Effector memory CD4-positive, alpha-beta T cell (primary cell): ENCODE measurements around the gene ATP5MG.
A peak's percentile ranks its signal among the peaks of the same experiment; 100 is the strongest.
"Not testable (repeated sequence)": the region's sequence is repeated elsewhere in the genome, so short reads cannot be mapped to it uniquely, and the experiment has no call there.

Experiments
- DNase-seq, 3 donors: peaks; one replicate each; pipeline ENCODE4 v3.0.0-alpha.2; 2020
- H3K27ac ChIP-seq: 2 replicates; pipeline ENCODE4 v1.7.0; 2013; ENCODE audit warnings: mild to moderate bottlenecking, low read length, moderate library complexity; ENCODE audit not compliant: insufficient read depth, poor library complexity, severe bottlenecking
- H3K27me3 ChIP-seq: replicated peaks from 2 replicates; pipeline ENCODE4 v1.7.0; 2013; ENCODE audit warnings: mild to moderate bottlenecking, low read length; ENCODE audit not compliant: insufficient read depth, control insufficient read depth, poor library complexity, severe bottlenecking
- H3K36me3 ChIP-seq: 2 replicates; pipeline ENCODE4 v1.7.0; 2013; ENCODE audit warnings: mild to moderate bottlenecking, low read length, moderate library complexity; ENCODE audit not compliant: control insufficient read depth, insufficient read depth
- H3K4me1 ChIP-seq: 2 replicates; pipeline ENCODE4 v1.7.0; 2013; ENCODE audit warnings: low read length, mild to moderate bottlenecking; ENCODE audit not compliant: control insufficient read depth, insufficient read depth, poor library complexity, severe bottlenecking
- H3K4me3 ChIP-seq: 2 replicates; pipeline ENCODE4 v1.7.0; 2013; ENCODE audit warnings: low read length, low read depth, mild to moderate bottlenecking; ENCODE audit not compliant: insufficient read depth, poor library complexity, severe bottlenecking
- H3K9me3 ChIP-seq: 2 replicates; pipeline ENCODE4 v1.7.0; 2013; ENCODE audit warnings: mild to moderate bottlenecking, low read length, moderate library complexity; ENCODE audit not compliant: control insufficient read depth

ATP5MG gene

GRCh38 chr11:118402594-118402993, 1.2 kb downstream of the ATP5MG start:
- peaks cover 15% of the 10 kb centered on the region for H3K4me1 ChIP-seq
- peaks cover 14% of the 10 kb centered on the region for H3K36me3 ChIP-seq
- H3K27me3 ChIP-seq, H3K9me3 ChIP-seq, DNase-seq: not testable (repeated sequence)
- peak overlapping the region; percentile 87 for H3K4me3 ChIP-seq
- peak overlapping the region; percentile 90 for H3K27ac ChIP-seq

- Histone ChIP-seq H3K4me3 (no peak overlapping the region), H3K36me3 (peaks cover 29% of the 10 kb centered on the region), H3K4me1 (peaks cover 5% of the 10 kb centered on the region), H3K9me3 (no peaks in the 10 kb centered on the region), H3K27me3 (no peaks in the 10 kb centered on the region), H3K27ac (no peak overlapping the region)
- DNase-seq = no peak
These were observed 5.3 kb downstream of the ATP5MG start for GRCh38 chr11:118406599-118407166.

DNA sequence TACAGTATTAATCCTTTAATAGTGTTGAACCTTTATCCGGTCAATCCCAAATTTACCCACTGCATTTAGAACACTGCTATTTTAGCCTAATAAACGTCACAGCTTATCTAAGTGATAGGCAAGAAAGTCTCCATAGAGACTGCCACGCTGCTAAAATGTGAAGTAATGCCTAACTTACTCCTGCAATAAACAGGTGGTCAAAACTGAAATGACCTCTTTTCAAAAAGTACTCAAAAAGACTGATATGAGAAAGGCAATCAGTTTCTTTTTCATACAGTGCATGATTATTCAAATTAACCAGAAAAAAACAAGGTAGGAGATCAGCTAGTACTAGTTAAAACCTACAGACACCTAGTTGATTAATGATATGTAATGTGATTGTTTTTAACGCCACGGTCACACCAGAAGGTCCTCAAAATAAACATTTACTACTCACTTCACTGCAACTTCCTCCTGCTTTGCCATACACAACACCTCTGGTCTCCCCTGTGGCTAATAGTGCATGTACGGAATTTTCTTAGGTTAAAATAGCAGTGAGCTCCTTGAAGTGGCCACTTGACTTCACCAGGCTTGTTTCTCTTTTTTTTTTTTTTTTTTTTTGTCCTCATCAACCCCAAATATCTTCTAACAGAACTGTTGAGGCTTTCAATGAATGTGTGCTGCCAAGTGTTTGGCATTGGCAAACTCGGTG, 8.8 kb downstream of the ATP5MG start:
- Histone ChIP-seq H3K27ac (no peak overlapping the region), H3K27me3 (no peaks in the 10 kb centered on the region), H3K9me3 (no peaks in the 10 kb centered on the region), H3K36me3 (peaks cover 30% of the 10 kb centered on the region), H3K4me1 (no peaks in the 10 kb centered on the region), H3K4me3 (no peak overlapping the region)
- no peak for DNase-seq

DNA sequence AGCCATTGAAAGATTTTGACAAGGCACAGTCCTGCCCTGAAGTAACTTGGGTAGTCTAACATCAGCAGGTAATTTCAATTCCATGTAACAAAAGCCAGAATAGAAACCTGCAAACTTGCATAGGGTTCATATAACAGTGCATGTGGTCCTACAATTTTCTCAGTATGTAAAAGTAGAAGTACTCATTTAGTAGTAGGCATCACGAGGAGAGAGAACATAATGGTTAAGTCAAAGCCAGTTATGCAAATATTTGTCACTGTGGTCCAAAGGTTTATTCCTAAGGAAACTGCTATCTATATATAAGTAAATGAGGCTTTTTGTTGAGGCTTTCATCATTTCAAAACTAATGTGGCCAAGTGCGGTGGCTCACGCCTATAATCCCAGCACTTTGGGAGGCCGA, 10.1 kb downstream of the ATP5MG start:
- no peaks in the 10 kb centered on the region for H3K9me3 ChIP-seq
- no peak overlapping the region for H3K4me3 ChIP-seq

DNA sequence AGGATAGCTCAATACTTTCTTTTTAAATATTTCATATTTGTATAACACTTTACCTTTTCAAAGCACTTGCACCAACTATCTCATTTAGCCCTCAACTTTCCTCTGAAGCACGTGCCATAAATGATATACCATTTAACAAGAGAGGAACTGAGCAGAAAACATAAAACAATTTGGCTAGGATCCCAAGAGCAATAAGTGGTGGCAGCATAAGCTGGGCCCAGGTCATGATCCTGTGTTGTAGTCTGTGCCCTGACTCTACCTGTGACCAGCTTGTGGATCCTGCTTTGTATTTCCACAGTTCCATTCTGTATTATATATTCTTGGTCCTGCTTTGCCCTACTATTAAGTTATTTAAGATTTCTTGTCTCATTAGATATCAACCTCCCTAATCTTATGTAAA, 11.5 kb downstream of the ATP5MG start:
- Histone ChIP-seq H3K4me1 (no peaks in the 10 kb centered on the region), H3K4me3 (no peak overlapping the region), H3K27ac (no peak overlapping the region), H3K27me3 (no peaks in the 10 kb centered on the region), H3K36me3 (peaks cover 16% of the 10 kb centered on the region), H3K9me3 (no peaks in the 10 kb centered on the region)
- no peak for DNase-seq

More for the DNA sequence above, 10.1 kb downstream of the ATP5MG start:
- DNase-seq = no peak
- Histone ChIP-seq H3K36me3 (peaks cover 25% of the 10 kb centered on the region), H3K27me3 (no peaks in the 10 kb centered on the region), H3K4me1 (no peaks in the 10 kb centered on the region), H3K27ac (no peak overlapping the region)

GRCh38 chr11:118415062-118415738, 13.8 kb downstream of the ATP5MG start:
- no peak for DNase-seq
- Histone ChIP-seq H3K4me1 (no peaks in the 10 kb centered on the region), H3K4me3 (no peak overlapping the region), H3K27ac (no peak overlapping the region), H3K9me3 (no peaks in the 10 kb centered on the region), H3K27me3 (no peaks in the 10 kb centered on the region), H3K36me3 (peaks cover 6% of the 10 kb centered on the region)

GRCh38 chr11:118415739-118416068, 14.3 kb downstream of the ATP5MG start:
- DNase-seq = no peak
- H3K27ac ChIP-seq = no peak overlapping the region

DNA sequence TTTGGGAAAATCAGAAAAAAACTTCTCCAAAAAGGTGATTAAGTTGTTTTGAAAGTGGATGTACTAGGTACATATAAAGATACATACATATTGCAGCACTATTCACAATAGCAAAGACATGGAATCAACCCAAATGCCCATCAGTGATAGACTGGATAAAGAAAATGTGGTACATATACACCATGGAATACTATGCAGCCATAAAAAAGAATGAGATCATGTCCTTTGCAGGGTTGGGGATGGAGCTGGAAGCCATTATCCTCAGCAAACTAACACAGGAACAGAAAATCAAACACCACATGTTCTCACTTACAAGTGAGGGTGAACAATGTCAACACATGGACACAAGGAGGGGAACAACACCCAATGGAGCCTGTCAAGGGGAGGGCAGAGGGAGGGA, 15.5 kb downstream of the ATP5MG start:
- H3K27ac ChIP-seq, H3K27me3 ChIP-seq, H3K4me1 ChIP-seq, H3K9me3 ChIP-seq, H3K36me3 ChIP-seq, DNase-seq, H3K4me3 ChIP-seq: not testable (repeated sequence)

More at GRCh38 chr11:118415739-118416068, 14.3 kb downstream of the ATP5MG start:
- no peaks in the 10 kb centered on the region for H3K4me1 ChIP-seq
- H3K27me3 ChIP-seq = no peaks in the 10 kb centered on the region
- H3K36me3 ChIP-seq = peaks cover 3% of the 10 kb centered on the region
- no peak overlapping the region for H3K4me3 ChIP-seq
- H3K9me3 ChIP-seq = no peaks in the 10 kb centered on the region

DNA sequence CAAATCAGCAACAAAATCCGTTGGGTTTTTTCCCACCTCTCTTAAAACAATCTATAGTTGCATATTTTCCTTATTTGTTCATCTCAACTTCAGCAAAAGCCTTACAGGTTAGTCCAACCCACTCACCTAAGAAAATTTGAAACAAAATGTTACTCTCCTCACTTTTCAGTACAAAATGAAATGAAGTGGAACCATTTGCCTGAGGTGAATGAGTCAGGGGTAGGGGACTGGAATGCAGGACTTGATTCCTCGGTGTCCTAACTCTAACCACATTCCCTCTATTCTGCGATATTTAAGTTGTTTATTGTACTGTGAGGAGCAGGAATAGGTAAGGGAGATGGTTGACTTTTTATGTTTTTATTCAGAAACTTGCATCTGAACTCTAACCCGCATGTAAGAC, 16.4 kb downstream of the ATP5MG start:
- Histone ChIP-seq H3K4me3 (no peak overlapping the region), H3K9me3 (no peaks in the 10 kb centered on the region), H3K36me3 (peaks cover 3% of the 10 kb centered on the region), H3K27me3 (no peaks in the 10 kb centered on the region), H3K4me1 (no peaks in the 10 kb centered on the region), H3K27ac (no peak overlapping the region)
- no peak for DNase-seq

- Histone ChIP-seq H3K9me3 (no peaks in the 10 kb centered on the region), H3K27ac (no peak overlapping the region), H3K4me1 (no peaks in the 10 kb centered on the region), H3K36me3 (no peaks in the 10 kb centered on the region), H3K27me3 (no peaks in the 10 kb centered on the region), H3K4me3 (no peak overlapping the region)
- DNase-seq = no peak
These were observed 17.4 kb downstream of the ATP5MG start for GRCh38 chr11:118418766-118419165.
